Keratinocyte (primary cell): Measurements from ENCODE around the gene SPOCK1.

Source experiments
- EZH2 ChIP-seq: IDR thresholded peaks from one replicate; pipeline ENCODE4 v1.6.1; 2012; ENCODE audit warnings: inconsistent platforms, mild to moderate bottlenecking, low read length, moderate library complexity
- TF ChIP-seq, protein P1 (sequence below), 3 experiments: IDR thresholded peaks in 1 of 3; conservative IDR thresholded peaks in 1 of 3; optimal IDR thresholded peaks in 1 of 3; 2 replicates in 2 of 3; 3 replicates in 1 of 3; pipeline versions ENCODE3 to v1.5.1; 2011; ENCODE audit warnings: low read length in 3 of 3, mild to moderate bottlenecking in 3 of 3, moderate library complexity in 2 of 3, control low read depth in 1 of 3, inconsistent platforms in 1 of 3; ENCODE audit not compliant: insufficient read depth in 2 of 3; ENCODE audit errors: extremely low read depth in 1 of 3

DNA sequence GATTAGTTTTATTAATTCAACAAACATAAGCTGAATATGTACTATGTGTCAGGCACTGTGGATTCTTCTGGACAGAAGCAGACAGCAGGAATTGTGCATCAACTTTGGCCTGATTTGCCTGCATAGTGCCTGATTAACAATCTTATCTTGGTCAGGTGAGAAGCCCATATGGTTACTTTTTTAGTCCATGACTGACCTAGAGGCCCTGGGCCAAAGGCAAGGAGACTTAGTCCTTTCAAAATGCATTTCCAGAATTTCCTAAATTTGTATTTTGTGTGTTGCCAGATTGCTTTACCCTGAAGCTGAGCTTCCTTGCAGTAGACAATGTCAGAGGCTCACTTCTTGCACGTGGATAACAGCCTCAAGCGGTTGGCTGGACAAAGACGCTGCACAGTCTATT, 286.7 kb downstream of the SPOCK1 start:
- TF ChIP-seq, protein P1, sequence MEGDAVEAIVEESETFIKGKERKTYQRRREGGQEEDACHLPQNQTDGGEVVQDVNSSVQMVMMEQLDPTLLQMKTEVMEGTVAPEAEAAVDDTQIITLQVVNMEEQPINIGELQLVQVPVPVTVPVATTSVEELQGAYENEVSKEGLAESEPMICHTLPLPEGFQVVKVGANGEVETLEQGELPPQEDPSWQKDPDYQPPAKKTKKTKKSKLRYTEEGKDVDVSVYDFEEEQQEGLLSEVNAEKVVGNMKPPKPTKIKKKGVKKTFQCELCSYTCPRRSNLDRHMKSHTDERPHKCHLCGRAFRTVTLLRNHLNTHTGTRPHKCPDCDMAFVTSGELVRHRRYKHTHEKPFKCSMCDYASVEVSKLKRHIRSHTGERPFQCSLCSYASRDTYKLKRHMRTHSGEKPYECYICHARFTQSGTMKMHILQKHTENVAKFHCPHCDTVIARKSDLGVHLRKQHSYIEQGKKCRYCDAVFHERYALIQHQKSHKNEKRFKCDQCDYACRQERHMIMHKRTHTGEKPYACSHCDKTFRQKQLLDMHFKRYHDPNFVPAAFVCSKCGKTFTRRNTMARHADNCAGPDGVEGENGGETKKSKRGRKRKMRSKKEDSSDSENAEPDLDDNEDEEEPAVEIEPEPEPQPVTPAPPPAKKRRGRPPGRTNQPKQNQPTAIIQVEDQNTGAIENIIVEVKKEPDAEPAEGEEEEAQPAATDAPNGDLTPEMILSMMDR (optimal IDR thresholded peaks at IDR 0.05 in 1 of 3, IDR thresholded peaks at IDR 0.05 in 1 of 3, conservative IDR thresholded peaks at IDR 0.05 in 1 of 3; ENCODE audit: extremely low read depth in 1 of 3, insufficient read depth in 2 of 3, low read length in 3 of 3) = no peak
- no peak for TF ChIP-seq EZH2
